HEK293 (cell line): Measurements from ENCODE around the gene UBFD1.
A peak's percentile ranks its signal among the peaks of the same experiment; 100 is the strongest.

ENCODE experiments used
- HOXD13 ChIP-seq: sonication (generic); formaldehyde crosslinking; IDR thresholded peaks from 2 replicates; pipeline ENCODE4 v1.8.0; 2022; ENCODE audit warnings: missing genetic modification reagents, borderline replicate concordance
- YY1 ChIP-seq: fragments of 450-650 bp; formaldehyde crosslinking; IDR thresholded peaks from 2 replicates; pipeline ENCODE4 v1.5.1; 2018; ENCODE audit warnings: missing biosample characterization, missing genetic modification characterization
- ZBTB17 ChIP-seq: fragments of 450-650 bp; formaldehyde crosslinking; IDR thresholded peaks from 2 replicates; pipeline ENCODE4 v1.5.1; 2016; ENCODE audit warnings: missing biosample characterization, missing genetic modification characterization
- ZNF112 ChIP-seq: fragments of 450-650 bp; formaldehyde crosslinking; IDR thresholded peaks from 2 replicates; pipeline ENCODE4 v1.5.0; 2017; ENCODE audit warnings: missing biosample characterization, missing genetic modification characterization
- ZNF132 ChIP-seq: fragments of 450-650 bp; formaldehyde crosslinking; IDR thresholded peaks from 2 replicates; pipeline ENCODE4 v1.5.1; 2017; ENCODE audit warnings: missing biosample characterization, missing genetic modification characterization, borderline replicate concordance
- ZNF16 ChIP-seq: fragments of 450-650 bp; formaldehyde crosslinking; IDR thresholded peaks from 2 replicates; pipeline ENCODE4 v1.5.1; 2016; ENCODE audit warnings: low read depth, missing biosample characterization, missing genetic modification characterization
- ZNF211 ChIP-seq: fragments of 450-650 bp; formaldehyde crosslinking; IDR thresholded peaks from 2 replicates; pipeline ENCODE4 v1.5.1; 2016; ENCODE audit warnings: low read depth, missing biosample characterization, missing genetic modification characterization
- ZNF558 ChIP-seq: fragments of 450-650 bp; formaldehyde crosslinking; IDR thresholded peaks from 2 replicates; pipeline ENCODE4 v1.5.1; 2016; ENCODE audit warnings: missing biosample characterization, missing genetic modification characterization
- ZNF658 ChIP-seq: fragments of 450-650 bp; formaldehyde crosslinking; IDR thresholded peaks from 2 replicates; pipeline ENCODE4; 2016; ENCODE audit warnings: missing biosample characterization, missing genetic modification characterization
- ZSCAN23 ChIP-seq: fragments of 450-650 bp; formaldehyde crosslinking; IDR thresholded peaks from 2 replicates; pipeline ENCODE4 v1.5.1; 2016; ENCODE audit warnings: missing biosample characterization, missing genetic modification characterization
- TF ChIP-seq, protein P1 (sequence below): fragments of 450-650 bp; formaldehyde crosslinking; IDR thresholded peaks from 2 replicates; pipeline ENCODE4 v1.5.1; 2017; ENCODE audit warnings: missing biosample characterization, missing genetic modification characterization
- TF ChIP-seq, protein P2 (sequence below): fragments of 450-650 bp; formaldehyde crosslinking; IDR thresholded peaks from 2 replicates; pipeline ENCODE4 v1.5.1; 2016; ENCODE audit warnings: missing biosample characterization, missing genetic modification characterization
- TF ChIP-seq, protein P3 (sequence below): fragments of 450-650 bp; formaldehyde crosslinking; IDR thresholded peaks from 2 replicates; pipeline ENCODE4 v1.5.1; 2016; ENCODE audit warnings: missing biosample characterization, missing genetic modification characterization
- TF ChIP-seq, protein P4 (sequence below): sonication (generic); formaldehyde crosslinking; IDR thresholded peaks from 2 replicates; pipeline ENCODE4 v1.8.1; 2022; ENCODE audit warnings: mild to moderate bottlenecking, moderate library complexity, missing genetic modification reagents

DNA sequence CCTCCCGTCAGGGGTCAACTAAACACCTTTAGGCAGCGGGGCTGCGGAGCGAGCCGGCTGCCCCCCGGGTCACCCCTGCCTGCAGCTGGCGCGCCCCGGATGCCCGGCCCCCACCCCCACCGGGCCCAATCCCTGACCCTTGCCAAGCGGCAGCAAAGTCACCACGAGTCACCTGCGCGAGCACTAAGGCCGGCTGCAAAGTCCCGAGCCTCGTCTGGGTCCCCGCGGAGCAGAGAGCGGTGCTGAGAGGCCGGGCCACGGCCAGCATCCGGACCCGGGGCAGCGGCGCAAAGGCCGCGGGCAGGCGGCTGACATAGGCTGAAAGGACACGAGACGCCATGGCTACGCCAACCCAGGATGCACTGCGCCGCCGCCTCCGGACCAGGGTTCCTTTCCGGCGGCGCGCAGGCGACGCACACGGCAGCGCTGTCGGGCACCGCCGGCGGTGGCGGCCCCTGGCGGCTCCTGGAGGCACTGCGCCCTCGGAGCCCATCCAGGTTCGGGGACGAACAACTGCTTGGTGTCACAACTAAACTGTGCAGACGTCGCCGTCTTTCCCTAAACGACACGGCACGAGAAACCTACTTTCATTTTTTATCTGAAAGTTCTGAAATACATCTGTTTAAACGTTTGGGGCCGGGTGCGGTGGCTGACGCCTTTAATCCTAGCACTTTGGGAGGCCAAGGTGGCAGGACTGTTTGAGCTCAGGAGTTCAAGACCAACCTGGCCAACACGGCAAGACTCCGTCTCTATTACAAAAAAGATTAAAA, 38.6 kb downstream of the UBFD1 start, which contains the start of gene NDUFAB1:
- TF ChIP-seq, protein P1, sequence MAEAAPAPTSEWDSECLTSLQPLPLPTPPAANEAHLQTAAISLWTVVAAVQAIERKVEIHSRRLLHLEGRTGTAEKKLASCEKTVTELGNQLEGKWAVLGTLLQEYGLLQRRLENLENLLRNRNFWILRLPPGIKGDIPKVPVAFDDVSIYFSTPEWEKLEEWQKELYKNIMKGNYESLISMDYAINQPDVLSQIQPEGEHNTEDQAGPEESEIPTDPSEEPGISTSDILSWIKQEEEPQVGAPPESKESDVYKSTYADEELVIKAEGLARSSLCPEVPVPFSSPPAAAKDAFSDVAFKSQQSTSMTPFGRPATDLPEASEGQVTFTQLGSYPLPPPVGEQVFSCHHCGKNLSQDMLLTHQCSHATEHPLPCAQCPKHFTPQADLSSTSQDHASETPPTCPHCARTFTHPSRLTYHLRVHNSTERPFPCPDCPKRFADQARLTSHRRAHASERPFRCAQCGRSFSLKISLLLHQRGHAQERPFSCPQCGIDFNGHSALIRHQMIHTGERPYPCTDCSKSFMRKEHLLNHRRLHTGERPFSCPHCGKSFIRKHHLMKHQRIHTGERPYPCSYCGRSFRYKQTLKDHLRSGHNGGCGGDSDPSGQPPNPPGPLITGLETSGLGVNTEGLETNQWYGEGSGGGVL (tag by site-specific recombination) = no peak
- TF ChIP-seq, protein P2, sequence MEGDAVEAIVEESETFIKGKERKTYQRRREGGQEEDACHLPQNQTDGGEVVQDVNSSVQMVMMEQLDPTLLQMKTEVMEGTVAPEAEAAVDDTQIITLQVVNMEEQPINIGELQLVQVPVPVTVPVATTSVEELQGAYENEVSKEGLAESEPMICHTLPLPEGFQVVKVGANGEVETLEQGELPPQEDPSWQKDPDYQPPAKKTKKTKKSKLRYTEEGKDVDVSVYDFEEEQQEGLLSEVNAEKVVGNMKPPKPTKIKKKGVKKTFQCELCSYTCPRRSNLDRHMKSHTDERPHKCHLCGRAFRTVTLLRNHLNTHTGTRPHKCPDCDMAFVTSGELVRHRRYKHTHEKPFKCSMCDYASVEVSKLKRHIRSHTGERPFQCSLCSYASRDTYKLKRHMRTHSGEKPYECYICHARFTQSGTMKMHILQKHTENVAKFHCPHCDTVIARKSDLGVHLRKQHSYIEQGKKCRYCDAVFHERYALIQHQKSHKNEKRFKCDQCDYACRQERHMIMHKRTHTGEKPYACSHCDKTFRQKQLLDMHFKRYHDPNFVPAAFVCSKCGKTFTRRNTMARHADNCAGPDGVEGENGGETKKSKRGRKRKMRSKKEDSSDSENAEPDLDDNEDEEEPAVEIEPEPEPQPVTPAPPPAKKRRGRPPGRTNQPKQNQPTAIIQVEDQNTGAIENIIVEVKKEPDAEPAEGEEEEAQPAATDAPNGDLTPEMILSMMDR (tag by site-specific recombination) = peak; percentile 97
- TF ChIP-seq ZNF16 (tag by site-specific recombination) (no peak), ZNF112 (tag by site-specific recombination) (no peak), YY1 (tag by site-specific recombination) (peak; percentile 90), HOXD13 (CRISPR knock-in tag) (no peak), ZNF132 (tag by site-specific recombination) (no peak), ZNF211 (tag by site-specific recombination) (no peak), ZBTB17 (tag by site-specific recombination) (peak; percentile 35; the same call in 1 of the 2 replicates), ZSCAN23 (no peak), ZNF658 (tag by site-specific recombination) (no peak), ZNF558 (tag by site-specific recombination) (no peak)
- TF ChIP-seq, protein P3, sequence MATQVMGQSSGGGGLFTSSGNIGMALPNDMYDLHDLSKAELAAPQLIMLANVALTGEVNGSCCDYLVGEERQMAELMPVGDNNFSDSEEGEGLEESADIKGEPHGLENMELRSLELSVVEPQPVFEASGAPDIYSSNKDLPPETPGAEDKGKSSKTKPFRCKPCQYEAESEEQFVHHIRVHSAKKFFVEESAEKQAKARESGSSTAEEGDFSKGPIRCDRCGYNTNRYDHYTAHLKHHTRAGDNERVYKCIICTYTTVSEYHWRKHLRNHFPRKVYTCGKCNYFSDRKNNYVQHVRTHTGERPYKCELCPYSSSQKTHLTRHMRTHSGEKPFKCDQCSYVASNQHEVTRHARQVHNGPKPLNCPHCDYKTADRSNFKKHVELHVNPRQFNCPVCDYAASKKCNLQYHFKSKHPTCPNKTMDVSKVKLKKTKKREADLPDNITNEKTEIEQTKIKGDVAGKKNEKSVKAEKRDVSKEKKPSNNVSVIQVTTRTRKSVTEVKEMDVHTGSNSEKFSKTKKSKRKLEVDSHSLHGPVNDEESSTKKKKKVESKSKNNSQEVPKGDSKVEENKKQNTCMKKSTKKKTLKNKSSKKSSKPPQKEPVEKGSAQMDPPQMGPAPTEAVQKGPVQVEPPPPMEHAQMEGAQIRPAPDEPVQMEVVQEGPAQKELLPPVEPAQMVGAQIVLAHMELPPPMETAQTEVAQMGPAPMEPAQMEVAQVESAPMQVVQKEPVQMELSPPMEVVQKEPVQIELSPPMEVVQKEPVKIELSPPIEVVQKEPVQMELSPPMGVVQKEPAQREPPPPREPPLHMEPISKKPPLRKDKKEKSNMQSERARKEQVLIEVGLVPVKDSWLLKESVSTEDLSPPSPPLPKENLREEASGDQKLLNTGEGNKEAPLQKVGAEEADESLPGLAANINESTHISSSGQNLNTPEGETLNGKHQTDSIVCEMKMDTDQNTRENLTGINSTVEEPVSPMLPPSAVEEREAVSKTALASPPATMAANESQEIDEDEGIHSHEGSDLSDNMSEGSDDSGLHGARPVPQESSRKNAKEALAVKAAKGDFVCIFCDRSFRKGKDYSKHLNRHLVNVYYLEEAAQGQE (tag by site-specific recombination) = no peak; the same call in 1 of the 2 replicates
- TF ChIP-seq, protein P4, sequence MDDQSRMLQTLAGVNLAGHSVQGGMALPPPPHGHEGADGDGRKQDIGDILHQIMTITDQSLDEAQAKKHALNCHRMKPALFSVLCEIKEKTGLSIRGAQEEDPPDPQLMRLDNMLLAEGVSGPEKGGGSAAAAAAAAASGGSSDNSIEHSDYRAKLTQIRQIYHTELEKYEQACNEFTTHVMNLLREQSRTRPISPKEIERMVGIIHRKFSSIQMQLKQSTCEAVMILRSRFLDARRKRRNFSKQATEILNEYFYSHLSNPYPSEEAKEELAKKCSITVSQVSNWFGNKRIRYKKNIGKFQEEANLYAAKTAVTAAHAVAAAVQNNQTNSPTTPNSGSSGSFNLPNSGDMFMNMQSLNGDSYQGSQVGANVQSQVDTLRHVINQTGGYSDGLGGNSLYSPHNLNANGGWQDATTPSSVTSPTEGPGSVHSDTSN = peak; percentile 87
